Heart left ventricle (tissue), 16 donors: Measurements from ENCODE around the gene CISH. TPM values are rescaled to one million over a fixed set of nuclear protein-coding genes. Genes with fewer than 3 reads are reported as not detected.

Source experiments
- ATAC-seq, 4 donors: fragments of 200-7000 bp; cut with Tn5 transposase; one replicate each; pipeline ENCODE4 v1.9.1; 2020 to 2022; ENCODE audit warnings: moderate library complexity in 4 of 4, mild to moderate bottlenecking in 3 of 4, moderate number of reproducible peaks in 1 of 4
- DNase-seq, 5 donors: peaks; one replicate each; pipeline ENCODE4 v3.0.0-alpha.2; 2020
- H3K27ac ChIP-seq, 12 donors: fragments of 200-600 bp; sonication (generic) in 4 of 12; one replicate each; pipeline versions ENCODE4 v1.5.0 to v1.8.0; 2016 to 2022; ENCODE audit warnings: mild to moderate bottlenecking in 2 of 12
- H3K27me3 ChIP-seq, 9 donors: fragments of 200-600 bp; sonication (generic) in 2 of 9; one replicate each; pipeline versions ENCODE4 v1.5.1 to v1.8.0; 2016 to 2022; ENCODE audit warnings: mild to moderate bottlenecking in 3 of 9
- H3K36me3 ChIP-seq, 9 donors: fragments of 200-600 bp; sonication (generic) in 2 of 9; one replicate each; pipeline versions ENCODE4 v1.5.0 to v1.8.0; 2018 to 2022; ENCODE audit warnings: mild to moderate bottlenecking in 2 of 9
- H3K4me1 ChIP-seq, 12 donors: fragments of 200-600 bp; sonication (generic) in 4 of 12; one replicate each; pipeline versions ENCODE4 v1.5.0 to v1.8.0; 2016 to 2022; ENCODE audit warnings: mild to moderate bottlenecking in 3 of 12
- H3K4me3 ChIP-seq, 12 donors: fragments of 200-600 bp; sonication (generic) in 4 of 12; one replicate each; pipeline versions ENCODE4 v1.5.0 to v1.8.0; 2017 to 2022; ENCODE audit warnings: mild to moderate bottlenecking in 9 of 12, moderate library complexity in 4 of 12
- H3K9me3 ChIP-seq, 12 donors: fragments of 200-600 bp; sonication (generic) in 4 of 12; one replicate each; pipeline versions ENCODE4 v1.5.0 to v1.8.0; 2016 to 2022; ENCODE audit warnings: mild to moderate bottlenecking in 1 of 12
- CTCF ChIP-seq, 12 donors: fragments of 200-600 bp; sonication (generic) in 4 of 12; IDR thresholded peaks; one replicate each; pipeline versions ENCODE4 v1.5.0 to v1.8.0; 2018 to 2022; ENCODE audit warnings: antibody characterized with exemption in 12 of 12, mild to moderate bottlenecking in 5 of 12
- POLR2A ChIP-seq, 2 donors: fragments of 450-650 bp; IDR thresholded peaks; one replicate each; pipeline ENCODE4 v1.6.1; 2017; ENCODE audit warnings: antibody characterized with exemption in 2 of 2, mild to moderate bottlenecking in 2 of 2, moderate library complexity in 2 of 2
- WGBS, 4 donors: extraction: QIAGEN DNeasy Blood & Tissue Kit in 2 of 4; methylation state at CpG; one replicate each; pipeline versions ENCODE4 v1.1.5 to v1.1.7; 2013 to 2018; 5-methylcytosine and 5-hydroxymethylcytosine counted together
- intact Hi-C, 10 donors: fragments of 100-400 bp; cut with DNase I; formaldehyde crosslinking; loops; one replicate each; pipeline versions ENCODE4 v1.11.1 to v1.14.2; 2022
- polyA plus RNA-seq, 2 donors: library from polyadenylated mRNA; stranded (reverse); fragments of 200-250 nt; gene quantifications; one replicate each; pipeline ENCODE4 v1.2.3, GENCODE V29; 2013
- total RNA-seq, 9 donors: library from RNA; depleted of rRNA in 2 of 9; stranded (reverse); fragments of >200 nt in 2 of 9; fragmentation: NEBNext Ultra II Directional in 3 of 9; extraction: Animal tissue kit (Norgen Biotek cat#: 25700) in 3 of 9; gene quantifications; one replicate each; pipeline versions ENCODE4 v1.1.0 to v1.2.4, GENCODE V29; 2016 to 2023
- donor health status: ischemic (EF 13 %, LVEDD 7.1; RV severe dilation, severe dysfunction).
- donor health status: healthy with polysubstance abuse.
- donor health status: DM: no; HTN: yes; CAD: no.
- donor health status: DM: no; HTN: no; CAD: no.
- donor health status: ischemic (EF 25% LVEDD 6.9; RV normal size, moderate dysfunction).
- donor health status: ischemic (EF 25% LVEDD 5.7; RV mildly dilated, moderate dysfunction).
- donor health status: healthy.
- donor health status: DM: yes; HTN: yes; CAD: no.
- donor health status: ischemic (EF 35%, LVEDD 5.7; RV mildly dilated, moderate dysfunction).
- donor health status: nonischemic (EF 11% LVEDD 7.7; RV severe dilation, severe dysfunction).
- donor health status: DM: yes; HTN: yes; CAD: no.
- donor health status: PGD.
- donor health status: ischemic (EF 29% LVEDD 5.4; RV normal size, mild dysfunction).
- donor health status: nonischemic (EF 23%, LVEDD 6.1; RV moderate dilation, normal function).

CISH gene
- total and polyA plus RNA-seq, 11 donors = 6.9 to 57.0 (median 20.3) TPM

- ATAC-seq (peak in 1 of 4 donors; percentile 6), DNase-seq (peak in 1 of 5 donors; percentile 24)
- no peaks in the 10 kb centered on the region for H3K9me3 ChIP-seq
- peaks cover 0 to 4% (median 0%) of the 10 kb centered on the region in 9 donors for H3K36me3 ChIP-seq
- H3K27me3 ChIP-seq = no peaks in the 10 kb centered on the region
- no peak overlapping the region for H3K27ac ChIP-seq
- TF ChIP-seq CTCF (IDR thresholded peaks at IDR 0.05) = no peak
- peaks cover 0 to 25% (median 3%) of the 10 kb centered on the region in 12 donors for H3K4me1 ChIP-seq
- 40 to 75% (median 56%) methylated on average over 2 to 3 of the region's 3 CpGs for WGBS, 4 donors
- no peak overlapping the region for H3K4me3 ChIP-seq
- intact Hi-C loops = loop anchor here in 1 of 10 donors (10.0 kb wide), 1 partner anchor 80 kb away; no protein-coding TSS in a partner anchor
These were observed 43.6 kb upstream of the CISH start for GRCh38 chr3:50655009-50655830.

- ATAC-seq = no peak
- H3K27me3 ChIP-seq = no peaks in the 10 kb centered on the region
- H3K9me3 ChIP-seq = no peaks in the 10 kb centered on the region
- WGBS, 4 donors = 50 to 65% (median 57%) methylated on average over 1 to 3 of the region's 3 CpGs
- TF ChIP-seq POLR2A (IDR thresholded peaks at IDR 0.05) (no peak), CTCF (IDR thresholded peaks at IDR 0.05) (no peak)
- DNase-seq = peak in 1 of 5 donors; percentile 20
- H3K4me3 ChIP-seq = no peak overlapping the region
- peaks cover 0 to 15% (median 0%) of the 10 kb centered on the region in 9 donors for H3K36me3 ChIP-seq
- H3K4me1 ChIP-seq = peaks cover 0 to 34% (median 11%) of the 10 kb centered on the region in 12 donors
- intact Hi-C loops = loop anchor here in 5 of 10 donors (5.0 to 10.0 kb wide), 2 partner anchors 37 to 79 kb away; partner anchors contain the start of gene MAPKAPK3 (in 4 of the 5)
- no peak overlapping the region for H3K27ac ChIP-seq
These were observed 42.5 kb upstream of the CISH start for GRCh38 chr3:50653937-50654595.

GRCh38 chr3:50652709-50653108 is 41.1 kb upstream of the CISH start:
- ATAC-seq = peak in 3 of 4 donors; percentile 9 to 40 (median 14)

More at GRCh38 chr3:50652709-50653108, 41.1 kb upstream of the CISH start:
- intact Hi-C loops = loop anchor here in 7 of 10 donors (1.0 to 10.0 kb wide), 3 partner anchors 35 to 78 kb away; partner anchors contain the start of gene MAPKAPK3 (in 4 of the 7)
- Histone ChIP-seq H3K27me3 (no peaks in the 10 kb centered on the region), H3K9me3 (no peaks in the 10 kb centered on the region), H3K36me3 (peaks cover 0 to 29% (median 0%) of the 10 kb centered on the region in 9 donors), H3K27ac (peak overlapping the region in 6 of 12 donors; percentile 0 to 97 (median 84)), H3K4me3 (no peak overlapping the region), H3K4me1 (peaks cover 0 to 48% (median 19%) of the 10 kb centered on the region in 12 donors)
- TF ChIP-seq POLR2A (IDR thresholded peaks at IDR 0.05) (no peak), CTCF (IDR thresholded peaks at IDR 0.05) (peak in 11 of 12 donors; percentile 34 to 60 (median 44))
- peak in 3 of 5 donors; percentile 41 to 59 (median 56) for DNase-seq
- WGBS, 4 donors = 57 to 71% (median 64%) methylated on average over 2 of the region's 2 CpGs
